GM10266 (cell line): Measurements from ENCODE around the gene HCRTR1.

Experiments
- DNase-seq: peaks from one replicate; pipeline ENCODE4 v3.0.0; 2012; ENCODE audit errors: extremely low spot score
- CTCF ChIP-seq: IDR thresholded peaks from 2 replicates; pipeline ENCODE4 v1.5.1; 2012; ENCODE audit warnings: mild to moderate bottlenecking, low read depth; ENCODE audit not compliant: control insufficient read depth, insufficient read depth; ENCODE audit errors: missing control alignments

HCRTR1 gene

GRCh38 chr1:31587720-31588423 lies 29.6 kb upstream of the HCRTR1 start:
- peak; percentile 81 for TF ChIP-seq CTCF

GRCh38 chr1:31588751-31589515 lies 28.6 kb upstream of the HCRTR1 start:
- no peak for TF ChIP-seq CTCF
- no peak for DNase-seq

More at GRCh38 chr1:31587720-31588423, 29.6 kb upstream of the HCRTR1 start:
- DNase-seq: peak; percentile 90

GRCh38 chr1:31591425-31592093 lies 25.9 kb upstream of the HCRTR1 start:
- DNase-seq: no peak
- no peak for TF ChIP-seq CTCF

DNA sequence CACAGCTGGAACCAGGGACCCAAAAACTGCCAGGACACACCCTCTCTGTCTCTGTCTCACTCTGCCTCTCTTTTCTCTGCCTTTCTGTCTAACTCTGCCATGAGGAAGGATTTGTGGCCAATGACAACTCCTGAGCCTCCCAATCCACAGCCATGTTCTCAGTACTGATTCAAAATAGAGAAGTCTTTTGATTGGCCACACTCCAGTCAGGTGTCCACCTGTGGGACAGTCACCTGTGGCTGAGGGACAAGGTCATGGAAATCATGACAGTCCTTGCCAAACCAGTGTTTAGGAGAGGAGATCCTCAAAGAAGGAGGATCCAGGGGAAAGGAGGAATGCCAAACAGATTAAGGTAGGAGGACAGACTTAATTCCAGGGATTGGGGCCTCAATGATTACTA lies 25.4 kb upstream of the HCRTR1 start:
- no peak for DNase-seq
- no peak for TF ChIP-seq CTCF

GRCh38 chr1:31593136-31593665 lies 24.3 kb upstream of the HCRTR1 start:
- no peak for TF ChIP-seq CTCF
- DNase-seq: no peak

DNA sequence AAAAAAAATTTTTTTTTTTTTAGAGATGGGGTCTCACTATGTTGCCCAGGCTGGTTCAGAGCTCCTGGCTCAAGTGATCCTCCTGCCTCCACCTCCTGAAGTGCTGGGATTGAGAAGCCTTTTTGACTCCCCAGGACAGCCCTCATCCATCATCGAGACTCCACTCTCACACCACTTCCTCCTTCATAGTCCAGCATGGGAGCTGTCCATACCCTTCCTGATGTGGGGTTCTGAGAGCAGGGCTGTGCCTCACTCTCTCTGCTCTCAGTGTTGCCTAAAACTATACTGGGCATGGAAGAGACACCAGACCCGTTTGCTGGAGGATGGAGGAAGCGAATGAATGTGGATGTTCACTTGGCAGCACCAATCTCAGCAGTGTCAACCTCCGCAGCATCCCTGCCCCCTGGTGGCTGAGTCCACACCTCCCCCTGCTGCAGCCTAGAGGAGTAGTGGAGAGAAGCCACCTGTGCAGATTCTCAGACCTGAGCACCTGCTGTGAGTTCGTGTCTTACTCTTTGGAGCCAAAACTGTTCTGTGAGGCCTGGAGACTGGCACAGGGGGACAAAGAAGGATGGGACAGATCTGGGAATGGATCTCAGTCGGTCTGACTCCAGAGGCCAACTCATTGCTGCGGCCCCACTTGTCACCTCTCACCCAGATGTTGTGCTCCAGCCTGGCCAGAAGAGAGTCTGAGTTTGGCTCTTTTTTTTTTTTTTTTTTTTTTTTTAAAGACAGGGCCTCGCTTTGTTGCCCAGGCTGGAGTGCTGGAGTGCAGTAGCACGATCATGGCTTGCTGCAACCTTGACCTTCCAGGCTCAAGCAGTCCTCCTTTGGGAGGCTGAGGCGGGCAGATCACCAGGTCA lies 23.5 kb upstream of the HCRTR1 start:
- peak; percentile 92 for TF ChIP-seq CTCF
- DNase-seq: peak; percentile 82
